Body of pancreas (tissue), 4 donors: ENCODE data around the gene TTC16. TPM values are rescaled to one million over a fixed set of nuclear protein-coding genes. Genes with fewer than 3 reads are reported as not detected.

Experiments
- ATAC-seq: fragments of 150-250 bp; one replicate; pipeline ENCODE4 v1.9.1; 2016
- DNase-seq, 4 donors: peaks; one replicate each; pipeline ENCODE4 v3.0.0-alpha.2; 2019
- H3K27ac ChIP-seq, 4 donors: fragments of 200-600 bp; sonication (generic); 1 replicate in 3 of 4; 2 replicates in 1 of 4; pipeline versions ENCODE4 v1.5.1 to v1.6.1; 2016 to 2019; ENCODE audit warnings: mild to moderate bottlenecking in 1 of 4, mixed read lengths in 1 of 4, moderate library complexity in 1 of 4
- H3K27me3 ChIP-seq, 2 donors: fragments of 200-600 bp; sonication (generic); one replicate each; pipeline ENCODE4 v1.6.0; 2016; ENCODE audit warnings: mild to moderate bottlenecking in 1 of 2
- H3K36me3 ChIP-seq, 2 donors: fragments of 200-600 bp; sonication (generic); replicated peaks in 1 of 2; 2 replicates each; pipeline ENCODE4 v1.5.1; 2016; ENCODE audit warnings: low read depth in 2 of 2; ENCODE audit not compliant: insufficient read depth in 1 of 2
- H3K4me1 ChIP-seq: fragments of 200-600 bp; sonication (generic); one replicate; pipeline ENCODE4 v1.6.0; 2016
- H3K4me3 ChIP-seq, 2 donors: fragments of 200-600 bp; sonication (generic); 1 replicate in 1 of 2; 2 replicates in 1 of 2; pipeline ENCODE4 v1.5.1; 2016 to 2019
- H3K9me3 ChIP-seq, 3 donors: fragments of 200-600 bp; sonication (generic); 1 replicate in 2 of 3; 2 replicates in 1 of 3; pipeline ENCODE4 v1.5.1; 2016
- POLR2A ChIP-seq, 3 donors: fragments of 450-650 bp; IDR thresholded peaks; one replicate each; pipeline ENCODE4 v1.6.1; 2016; ENCODE audit warnings: antibody characterized with exemption in 3 of 3, mild to moderate bottlenecking in 2 of 3
- WGBS, 2 donors: methylation state at CpG; one replicate each; pipeline ENCODE4 v1.1.5; 2017; 5-methylcytosine and 5-hydroxymethylcytosine counted together
- intact Hi-C: fragments of 100-400 bp; cut with DNase I; formaldehyde crosslinking; loops from one replicate; pipeline ENCODE4 v1.15.1; 2023
- total RNA-seq, 2 donors: library from RNA; depleted of rRNA; stranded (reverse); fragments of >200 nt; gene quantifications; one replicate each; pipeline ENCODE4 v1.1.0, GENCODE V29; 2016
- TF ChIP-seq, protein P1 (sequence below), 7 experiments: fragments of 450-650 bp in 4 of 7; fragments of 200-600 bp in 3 of 7; sonication (generic) in 3 of 7; IDR thresholded peaks; one replicate each; pipeline ENCODE4 v1.5.1; 2016 to 2019; ENCODE audit warnings: antibody characterized with exemption in 7 of 7

TTC16 gene
- total RNA-seq, 2 donors from 2014 or later: under 0.01 to 0.52 TPM

DNA sequence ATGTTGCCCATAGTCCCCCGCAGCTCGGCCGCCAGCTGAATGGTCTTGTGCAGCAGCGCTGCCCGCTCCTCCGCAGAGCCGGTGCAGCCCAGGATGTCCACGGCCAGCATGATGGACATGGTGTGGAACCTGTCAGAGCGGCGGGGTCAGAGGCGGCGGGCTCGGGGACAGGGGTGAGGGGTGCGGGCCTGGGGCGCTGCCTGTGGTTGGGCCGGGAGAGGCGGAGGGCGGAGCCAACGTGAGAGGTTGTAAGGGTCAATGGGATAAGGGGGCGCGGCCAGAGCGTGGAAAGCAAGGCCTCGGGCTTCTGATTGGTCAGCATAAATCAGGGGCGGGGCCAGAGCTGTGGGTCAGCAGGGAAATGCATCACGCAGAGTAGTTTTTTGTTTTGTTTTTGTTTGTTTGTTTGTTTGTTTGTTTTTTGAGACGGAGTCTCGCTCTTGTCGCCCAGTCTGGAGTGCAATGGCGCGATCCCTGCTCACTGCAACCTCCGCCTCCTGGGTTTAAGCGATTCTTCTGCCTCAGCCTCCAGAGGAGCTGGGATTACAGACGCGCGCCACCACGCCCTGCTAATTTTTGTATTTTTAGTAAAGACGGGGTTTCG lies 26.1 kb downstream of the TTC16 start:
- H3K36me3 ChIP-seq: no peaks in the 10 kb centered on the region
- 19 to 22% methylated on average over 29 to 38 of the region's 38 CpGs for WGBS, 2 donors
- peak overlapping the region in 2 of 4 donors; percentile 24 to 58 for H3K27ac ChIP-seq

DNA sequence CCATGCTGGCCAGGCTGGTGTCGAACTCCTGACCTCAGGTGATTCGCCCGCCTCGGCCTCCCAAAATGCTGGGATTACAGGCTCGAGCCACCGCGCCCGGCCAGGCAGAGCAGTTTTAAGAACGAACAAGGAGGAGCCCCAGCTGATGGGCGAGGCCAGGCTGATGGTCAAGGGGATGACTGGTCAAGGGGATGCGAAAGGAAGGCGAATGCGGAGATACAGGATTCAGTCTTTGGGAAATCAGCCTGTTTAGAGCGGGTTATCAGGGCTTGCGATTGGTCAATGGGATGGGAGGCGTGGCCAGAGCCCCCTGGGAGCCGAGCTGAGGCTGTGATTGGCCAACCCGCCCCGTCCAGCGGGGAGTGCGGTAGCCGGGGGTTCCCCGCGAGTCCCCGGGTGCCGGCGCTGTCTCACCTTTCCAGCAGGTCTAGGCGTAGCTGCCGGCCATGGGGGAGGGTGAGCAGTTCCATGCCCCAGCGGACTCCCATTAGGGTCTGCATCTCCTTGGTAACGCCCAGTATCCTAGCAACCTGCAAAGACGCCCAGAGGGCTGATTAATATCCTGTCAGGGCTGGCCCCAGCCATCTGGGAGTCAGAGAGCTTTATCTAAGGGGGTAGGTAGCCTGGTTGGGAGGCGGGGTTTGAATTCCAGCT lies 26.7 kb downstream of the TTC16 start:
- peak; percentile 41 for ATAC-seq
- peak; percentile 34 to 67 (median 60) for DNase-seq
- no peaks in the 10 kb centered on the region for H3K36me3 ChIP-seq
- intact Hi-C loops: loop anchor here (10.0 kb wide), 1 partner anchor 262 kb away; no protein-coding TSS in a partner anchor
- H3K4me3 ChIP-seq: no peak overlapping the region
- TF ChIP-seq, protein P1, sequence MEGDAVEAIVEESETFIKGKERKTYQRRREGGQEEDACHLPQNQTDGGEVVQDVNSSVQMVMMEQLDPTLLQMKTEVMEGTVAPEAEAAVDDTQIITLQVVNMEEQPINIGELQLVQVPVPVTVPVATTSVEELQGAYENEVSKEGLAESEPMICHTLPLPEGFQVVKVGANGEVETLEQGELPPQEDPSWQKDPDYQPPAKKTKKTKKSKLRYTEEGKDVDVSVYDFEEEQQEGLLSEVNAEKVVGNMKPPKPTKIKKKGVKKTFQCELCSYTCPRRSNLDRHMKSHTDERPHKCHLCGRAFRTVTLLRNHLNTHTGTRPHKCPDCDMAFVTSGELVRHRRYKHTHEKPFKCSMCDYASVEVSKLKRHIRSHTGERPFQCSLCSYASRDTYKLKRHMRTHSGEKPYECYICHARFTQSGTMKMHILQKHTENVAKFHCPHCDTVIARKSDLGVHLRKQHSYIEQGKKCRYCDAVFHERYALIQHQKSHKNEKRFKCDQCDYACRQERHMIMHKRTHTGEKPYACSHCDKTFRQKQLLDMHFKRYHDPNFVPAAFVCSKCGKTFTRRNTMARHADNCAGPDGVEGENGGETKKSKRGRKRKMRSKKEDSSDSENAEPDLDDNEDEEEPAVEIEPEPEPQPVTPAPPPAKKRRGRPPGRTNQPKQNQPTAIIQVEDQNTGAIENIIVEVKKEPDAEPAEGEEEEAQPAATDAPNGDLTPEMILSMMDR (IDR thresholded peaks at IDR 0.05): no peak
- peak in 1 of 3 donors; percentile 8 for TF ChIP-seq POLR2A (IDR thresholded peaks at IDR 0.05)
- 16 to 33% methylated on average over 12 to 33 of the region's 33 CpGs for WGBS, 2 donors
- no peaks in the 10 kb centered on the region for H3K27me3 ChIP-seq
- H3K9me3 ChIP-seq: no peaks in the 10 kb centered on the region
- peak overlapping the region in 2 of 4 donors; percentile 24 to 58 for H3K27ac ChIP-seq
- peaks cover 15% of the 10 kb centered on the region for H3K4me1 ChIP-seq

More for the DNA sequence above, 26.1 kb downstream of the TTC16 start:
- no peaks in the 10 kb centered on the region for H3K27me3 ChIP-seq
- ATAC-seq (peak; percentile 83), DNase-seq (peak; percentile 74 to 90 (median 84))
- H3K9me3 ChIP-seq: no peaks in the 10 kb centered on the region
- peaks cover 15% of the 10 kb centered on the region for H3K4me1 ChIP-seq
- no peak for TF ChIP-seq POLR2A (IDR thresholded peaks at IDR 0.05)
- TF ChIP-seq, protein P1 (IDR thresholded peaks at IDR 0.05): no peak
- no peak overlapping the region for H3K4me3 ChIP-seq
- intact Hi-C loops: loop anchor here (10.0 kb wide), 1 partner anchor 263 kb away; no protein-coding TSS in a partner anchor

DNA sequence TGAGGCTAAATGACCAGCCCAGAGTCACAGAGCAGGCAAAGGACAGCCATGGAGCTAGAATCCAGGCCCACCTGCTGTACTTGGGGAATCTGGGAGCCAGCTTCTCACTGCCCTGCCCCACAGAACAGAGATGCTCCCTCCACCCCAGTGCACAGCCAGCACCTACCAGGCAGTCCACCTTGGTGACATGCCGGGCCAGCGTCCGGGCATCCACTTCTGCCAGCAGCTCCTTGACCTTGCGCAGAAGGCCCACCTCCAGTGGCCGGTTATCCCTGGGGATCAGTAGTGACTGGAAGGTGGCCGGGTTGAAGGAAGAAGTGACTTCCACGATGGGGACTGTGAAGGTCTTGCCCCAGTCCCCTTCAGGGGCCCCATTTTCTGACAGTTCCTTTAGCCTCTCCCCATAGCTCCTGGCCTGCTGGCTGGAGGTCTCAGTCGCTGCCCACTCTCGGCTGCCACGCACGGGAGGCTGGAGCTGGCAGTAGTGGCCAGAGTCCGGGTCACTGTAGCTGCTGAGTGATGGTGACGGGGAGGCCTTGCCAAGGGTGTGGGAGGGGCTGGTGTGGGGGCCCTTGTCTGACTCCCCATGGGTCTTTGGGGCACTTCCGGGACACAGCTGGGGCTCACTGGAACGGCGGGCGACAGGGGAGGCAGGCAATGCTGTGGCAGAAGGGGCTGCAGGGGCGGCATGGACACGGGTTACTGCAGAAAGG lies 28.7 kb downstream of the TTC16 start:
- no peaks in the 10 kb centered on the region for H3K36me3 ChIP-seq
- H3K4me1 ChIP-seq: peaks cover 15% of the 10 kb centered on the region
- no peak for TF ChIP-seq POLR2A (IDR thresholded peaks at IDR 0.05)
- TF ChIP-seq, protein P1 (IDR thresholded peaks at IDR 0.05): no peak
- H3K27me3 ChIP-seq: no peaks in the 10 kb centered on the region
- DNase-seq (no peak), ATAC-seq (no peak)
- no peaks in the 10 kb centered on the region for H3K9me3 ChIP-seq
- WGBS, 2 donors: 86 to 87% methylated on average over 15 to 19 of the region's 19 CpGs
- no peak overlapping the region for H3K4me3 ChIP-seq
- H3K27ac ChIP-seq: no peak overlapping the region
- intact Hi-C loops: loop anchor here (10.0 kb wide), 1 partner anchor 260 kb away; no protein-coding TSS in a partner anchor

DNA sequence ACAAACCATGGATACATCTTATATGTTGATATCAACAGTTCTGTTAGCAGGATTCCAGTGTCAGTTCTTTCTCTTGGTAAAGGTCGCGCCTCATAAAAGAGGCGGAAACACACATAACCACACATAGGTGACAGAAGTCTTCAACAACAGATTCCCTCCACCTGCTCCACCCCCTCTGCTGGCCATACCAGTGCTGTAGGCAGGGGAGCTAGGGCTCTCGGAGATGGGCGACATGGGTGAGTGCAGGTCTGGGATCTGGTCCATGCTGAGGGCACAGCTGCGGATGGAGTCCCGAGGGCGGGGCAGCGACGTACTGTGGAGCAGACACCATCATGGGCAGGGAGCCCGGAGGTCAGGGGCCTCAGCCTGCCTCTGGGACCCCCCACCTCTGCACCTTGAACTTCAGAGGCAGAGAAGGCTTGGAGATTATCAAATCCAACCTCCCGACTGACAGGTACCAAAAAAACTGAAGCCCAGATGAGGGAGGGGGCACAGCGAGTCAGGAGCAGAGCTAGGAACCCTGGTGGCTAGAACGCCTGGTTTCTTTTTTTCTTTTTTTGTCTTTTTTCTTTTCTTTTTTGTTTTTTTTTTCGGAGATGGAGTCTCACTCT lies 31.2 kb downstream of the TTC16 start:
- H3K4me1 ChIP-seq: peaks cover 9% of the 10 kb centered on the region
- H3K36me3 ChIP-seq: no peaks in the 10 kb centered on the region
- ATAC-seq: no peak
- intact Hi-C loops: loop anchor here (10.0 kb wide), 1 partner anchor 258 kb away; no protein-coding TSS in a partner anchor
- no peak for DNase-seq
- H3K27me3 ChIP-seq: no peaks in the 10 kb centered on the region
- no peaks in the 10 kb centered on the region for H3K9me3 ChIP-seq
- no peak for TF ChIP-seq POLR2A (IDR thresholded peaks at IDR 0.05)
- TF ChIP-seq, protein P1 (IDR thresholded peaks at IDR 0.05): no peak
- 46 to 59% methylated on average over 13 to 14 of the region's 15 CpGs for WGBS, 2 donors
- no peak overlapping the region for H3K27ac ChIP-seq
- H3K4me3 ChIP-seq: no peak overlapping the region
